A549 (cell line): Measurements from ENCODE around the gene HMX3. TPM values are rescaled to one million over a fixed set of nuclear protein-coding genes. Genes with fewer than 3 reads are reported as not detected.
A peak's percentile ranks its signal among the peaks of the same experiment; 100 is the strongest.

Experiments
- ATAC-seq, 2 experiments: fragments of 200-7000 bp in 1 of 2; fragments of >200 bp in 1 of 2; cut with Nextera tagmentation in 1 of 2; cut with Tn5 transposase in 1 of 2; 3 replicates each; pipeline versions ENCODE4 v1.8.0 to v1.9.1; 2018 to 2020; ENCODE audit warnings: mild to moderate bottlenecking in 1 of 2, moderate library complexity in 1 of 2
- CTCF ChIA-PET: fragments of 300-600 bp; sonication (Branson Sonifier 250); formaldehyde crosslinking; extraction: SDS; loops from one replicate; lab custom pipeline; 2021; ENCODE audit warnings: antibody characterized with exemption, inconsistent platforms; lab: Yijun Ruan, JAX
- POLR2A ChIA-PET: fragments of 350-600 bp; formaldehyde crosslinking; extraction: SDS; loops from one replicate; lab custom pipeline; 2021; ENCODE audit warnings: antibody characterized with exemption, inconsistent platforms; lab: Yijun Ruan, JAX
- DNase-seq, 2 experiments: peaks; one replicate each; pipeline versions ENCODE4 v3.0.0 to v3.0.0-alpha.2; 2011 to 2016; ENCODE audit warnings: low read depth in 1 of 2, low spot score in 1 of 2
- FAIRE-seq: peaks from 2 replicates; lab custom pipeline; 2011; peaks lifted over from hg19 to GRCh38; lab: Jason Lieb, UNC
- H3K27ac ChIP-seq, 2 experiments: fragments of >200 bp; sonication (Bioruptor Twin); formaldehyde crosslinking; 3 replicates each; pipeline ENCODE4 v1.5.1; 2016 to 2017
- H3K4me1 ChIP-seq: fragments of >200 bp; sonication (Bioruptor Twin); formaldehyde crosslinking; 3 replicates; pipeline ENCODE4 v1.6.1; 2016
- H3K4me2 ChIP-seq: fragments of >200 bp; sonication (Bioruptor Twin); formaldehyde crosslinking; 3 replicates; pipeline ENCODE4 v1.6.1; 2016
- H3K4me3 ChIP-seq: fragments of >200 bp; sonication (Bioruptor Twin); formaldehyde crosslinking; 3 replicates; pipeline ENCODE4 v1.5.1; 2016
- H3K9me3 ChIP-seq: fragments of >200 bp; sonication (Bioruptor Twin); formaldehyde crosslinking; 3 replicates; pipeline ENCODE4 v1.6.1; 2016
- BCL3 ChIP-seq: fragments of >200 bp; sonication (Bioruptor Twin); formaldehyde crosslinking; IDR thresholded peaks from 3 replicates; pipeline ENCODE4 v1.6.1; 2016
- CBX8 ChIP-seq: fragments of 200-600 bp; sonication (generic); IDR thresholded peaks from 2 replicates; pipeline ENCODE4 v1.6.1; 2016
- CEBPB ChIP-seq, 2 experiments: fragments of >200 bp in 1 of 2; sonication (Bioruptor Twin) in 1 of 2; formaldehyde crosslinking in 1 of 2; IDR thresholded peaks; 2 replicates each; pipeline ENCODE4 v1.6.1; 2012 to 2016
- CHD2 ChIP-seq: fragments of 150-350 bp; IDR thresholded peaks from 2 replicates; pipeline ENCODE4 v1.6.1; 2014; ENCODE audit warnings: low read length; ENCODE audit not compliant: partially characterized antibody
- CHD4 ChIP-seq: fragments of 200-600 bp; sonication (generic); IDR thresholded peaks from 2 replicates; pipeline ENCODE4 v1.6.1; 2016; ENCODE audit warnings: antibody characterized with exemption, mild to moderate bottlenecking, borderline replicate concordance
- FOSB ChIP-seq: fragments of 250-450 bp; sonication (Bioruptor Pico); IDR thresholded peaks from 2 replicates; pipeline ENCODE4 v1.5.0; 2020; ENCODE audit warnings: mild to moderate bottlenecking, moderate library complexity
- GATA3 ChIP-seq: IDR thresholded peaks from 2 replicates; pipeline ENCODE4 v1.6.1; 2012; ENCODE audit warnings: borderline replicate concordance
- JUNB ChIP-seq: fragments of >200 bp; sonication (Bioruptor Twin); formaldehyde crosslinking; IDR thresholded peaks from 2 replicates; pipeline ENCODE4 v1.6.1; 2016
- KDM1A ChIP-seq: fragments of 200-600 bp; sonication (generic); IDR thresholded peaks from 2 replicates; pipeline ENCODE4 v1.6.1; 2016; ENCODE audit warnings: low read depth, mild to moderate bottlenecking
- MAZ ChIP-seq: fragments of 150-350 bp; IDR thresholded peaks from 2 replicates; pipeline ENCODE4 v1.6.1; 2014; ENCODE audit warnings: antibody characterized with exemption, low read depth, low read length, borderline replicate concordance
- NR3C1 ChIP-seq: fragments of >200 bp; sonication (Bioruptor Twin); formaldehyde crosslinking; IDR thresholded peaks from 3 replicates; pipeline ENCODE4 v1.6.1; 2017
- RCOR1 ChIP-seq: fragments of 150-350 bp; IDR thresholded peaks from 2 replicates; pipeline ENCODE4 v1.6.1; 2014; ENCODE audit warnings: antibody characterized with exemption, low read length, low read depth
- REST ChIP-seq: fragments of 200-600 bp; sonication (generic); IDR thresholded peaks from 2 replicates; pipeline ENCODE4 v1.6.1; 2016; ENCODE audit warnings: antibody characterized with exemption, mild to moderate bottlenecking, moderate library complexity
- TFCP2L1 ChIP-seq: fragments of 250-450 bp; sonication (Bioruptor Pico); IDR thresholded peaks from 2 replicates; pipeline ENCODE4 v1.5.0; 2021; ENCODE audit warnings: mild to moderate bottlenecking
- ZSCAN20 ChIP-seq: fragments of 250-450 bp; sonication (Bioruptor Pico); IDR thresholded peaks from 2 replicates; pipeline ENCODE4 v1.8.0; 2022; ENCODE audit warnings: mild to moderate bottlenecking, moderate library complexity
- WGBS: methylation state at CpG from one replicate; pipeline ENCODE4 v1.1.6; 2017; ENCODE audit errors: missing lambda C conversion rate; 5-methylcytosine and 5-hydroxymethylcytosine counted together
- polyA plus RNA-seq, 4 experiments: library from polyadenylated mRNA; depleted of rRNA in 3 of 4; stranded (reverse); fragments of >200 nt; fragmentation: RNase III in 1 of 4; extraction: RNeasy Plus Mini Kit Qiagen cat#74134 plus additional on column Dnase treatment in 1 of 4; gene quantifications; 2 replicates in 3 of 4; 3 replicates in 1 of 4; pipeline ENCODE4 v1.2.3, GENCODE V29; 2011 to 2017

Gene HMX3
- polyA plus RNA-seq, 2 of the 4 experiments (the other 2 are of a cell fraction): not detected

- no peak for DNase-seq
- 7% methylated on average over 4 of the region's 4 CpGs for WGBS
Observed at GRCh38 chr10:123093489-123093888, 42.3 kb upstream of the HMX3 start.

GRCh38 chr10:123096452-123096851 is 39.3 kb upstream of the HMX3 start:
- ChIA-PET POLR2A (interaction anchor here (0.5 kb wide), 1 partner anchor 1355 kb away, joined by 4 read pairs; no protein-coding TSS in a partner anchor), CTCF (no interaction called here)
- FAIRE-seq: no peak
- 48% methylated on average over 5 of the region's 5 CpGs for WGBS
- H3K4me3 ChIP-seq: no peak overlapping the region
- H3K9me3 ChIP-seq: no peaks in the 10 kb centered on the region
- TF ChIP-seq NR3C1 (no peak), CBX8 (no peak), TFCP2L1 (no peak), MAZ (no peak), CHD4 (no peak), CHD2 (no peak)
- no peak overlapping the region for H3K4me2 ChIP-seq
- no peak for DNase-seq
- no peaks in the 10 kb centered on the region for H3K4me1 ChIP-seq
- peak in 1 of 2 experiments; percentile 46; a peak in 3 of 6 replicates for ATAC-seq
- no peak overlapping the region for H3K27ac ChIP-seq

More at GRCh38 chr10:123093489-123093888, 42.3 kb upstream of the HMX3 start:
- TF ChIP-seq REST (peak; percentile 76), GATA3 (no peak)
- no peak overlapping the region for H3K4me3 ChIP-seq
- no peak overlapping the region for H3K27ac ChIP-seq
- no peaks in the 10 kb centered on the region for H3K9me3 ChIP-seq
- no peak for FAIRE-seq
- H3K4me1 ChIP-seq: no peaks in the 10 kb centered on the region
- no peak overlapping the region for H3K4me2 ChIP-seq
- ChIA-PET POLR2A (no interaction called here), CTCF (interaction anchor here (1.5 kb wide), 1 partner anchor 333 kb away, joined by 3 read pairs; no protein-coding TSS in a partner anchor)
- ATAC-seq: no peak

- no peak for ATAC-seq
- H3K4me1 ChIP-seq: no peaks in the 10 kb centered on the region
- TF ChIP-seq ZSCAN20 (CRISPR knock-in tag) (no peak), BCL3 (no peak), JUNB (no peak), KDM1A (no peak), FOSB (CRISPR knock-in tag) (no peak), RCOR1 (no peak), CEBPB (IDR thresholded peaks at IDR 0.05) (no peak)
- H3K4me2 ChIP-seq: no peak overlapping the region
- CTCF ChIA-PET: no interaction called here
- H3K4me3 ChIP-seq: no peak overlapping the region
- no peak for DNase-seq
- H3K9me3 ChIP-seq: no peaks in the 10 kb centered on the region
- WGBS: 22% methylated on average over 7 of the region's 7 CpGs
- POLR2A ChIA-PET: interaction anchor here (0.5 kb wide), 1 partner anchor 1354 kb away, joined by 4 read pairs; no protein-coding TSS in a partner anchor
- no peak overlapping the region for H3K27ac ChIP-seq
- no peak for FAIRE-seq
Observed at GRCh38 chr10:123097039-123097438, 38.7 kb upstream of the HMX3 start.
